ENCODE results near the gene ACP6. TPM values are rescaled to one million over a fixed set of nuclear protein-coding genes. Genes with fewer than 3 reads are reported as not detected.

Gene ACP6
- total RNA-seq, 1 experiment from 2014 or later, result 14.4 TPM

DNA sequence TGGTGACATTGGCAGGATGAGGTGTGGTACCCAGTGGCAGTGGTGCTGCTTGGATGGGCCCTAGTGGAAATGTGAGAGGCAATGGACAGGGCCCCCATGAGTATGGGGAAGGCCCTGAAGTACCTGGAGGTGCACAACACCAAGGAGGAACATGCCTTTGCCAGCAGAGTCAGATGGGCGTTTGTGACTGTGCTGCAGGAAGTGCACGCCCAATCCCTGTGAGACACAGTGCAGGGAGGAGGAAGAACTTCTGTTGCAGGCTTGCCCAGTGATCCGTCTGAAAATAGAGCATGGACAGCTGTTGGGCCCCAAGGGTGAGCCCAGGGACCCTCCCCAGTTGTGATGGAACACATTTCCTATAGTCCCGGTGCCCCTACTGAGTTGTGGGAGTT, 47.4 kb upstream of the ACP6 start:
- no peak for TF ChIP-seq EZH2 (IDR thresholded peaks at IDR 0.05; ENCODE audit: borderline replicate concordance, low read depth, low read length, poor library complexity, severe bottlenecking)
- TF ChIP-seq, protein P1, sequence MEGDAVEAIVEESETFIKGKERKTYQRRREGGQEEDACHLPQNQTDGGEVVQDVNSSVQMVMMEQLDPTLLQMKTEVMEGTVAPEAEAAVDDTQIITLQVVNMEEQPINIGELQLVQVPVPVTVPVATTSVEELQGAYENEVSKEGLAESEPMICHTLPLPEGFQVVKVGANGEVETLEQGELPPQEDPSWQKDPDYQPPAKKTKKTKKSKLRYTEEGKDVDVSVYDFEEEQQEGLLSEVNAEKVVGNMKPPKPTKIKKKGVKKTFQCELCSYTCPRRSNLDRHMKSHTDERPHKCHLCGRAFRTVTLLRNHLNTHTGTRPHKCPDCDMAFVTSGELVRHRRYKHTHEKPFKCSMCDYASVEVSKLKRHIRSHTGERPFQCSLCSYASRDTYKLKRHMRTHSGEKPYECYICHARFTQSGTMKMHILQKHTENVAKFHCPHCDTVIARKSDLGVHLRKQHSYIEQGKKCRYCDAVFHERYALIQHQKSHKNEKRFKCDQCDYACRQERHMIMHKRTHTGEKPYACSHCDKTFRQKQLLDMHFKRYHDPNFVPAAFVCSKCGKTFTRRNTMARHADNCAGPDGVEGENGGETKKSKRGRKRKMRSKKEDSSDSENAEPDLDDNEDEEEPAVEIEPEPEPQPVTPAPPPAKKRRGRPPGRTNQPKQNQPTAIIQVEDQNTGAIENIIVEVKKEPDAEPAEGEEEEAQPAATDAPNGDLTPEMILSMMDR (conservative IDR thresholded peaks at IDR 0.05; ENCODE audit: low read depth, low read length), result no peak
- Histone ChIP-seq H3K27me3 (replicated peaks; ENCODE audit: insufficient read depth, low read depth, low read length, poor library complexity) (peaks cover 12% of the 10 kb centered on the region), H3K27ac (ENCODE audit: low read depth, low read length, poor library complexity, severe bottlenecking) (no peak overlapping the region), H3K36me3 (ENCODE audit: insufficient read depth, low read length, poor library complexity, severe bottlenecking) (no peaks in the 10 kb centered on the region), H3K4me3 (ENCODE audit: low read depth, low read length, poor library complexity, severe bottlenecking) (no peak overlapping the region), H3K9me3 (ENCODE audit: low read depth, low read length, poor library complexity, severe bottlenecking) (no peaks in the 10 kb centered on the region), H3K4me1 (ENCODE audit: insufficient read depth, low read length, poor library complexity, severe bottlenecking) (no peaks in the 10 kb centered on the region)
- no peak for DNase-seq (ENCODE audit: low spot score)
- intact Hi-C loops (cut with micrococcal nuclease; ENCODE audit: unreplicated experiment), result no loop called here
- CTCF ChIA-PET, result no interaction called here
- BruUV-seq (replicated peaks), result no TSS peak
- POLR2A ChIA-PET (ENCODE audit: low non-redundant PET), result no interaction called here

DNA sequence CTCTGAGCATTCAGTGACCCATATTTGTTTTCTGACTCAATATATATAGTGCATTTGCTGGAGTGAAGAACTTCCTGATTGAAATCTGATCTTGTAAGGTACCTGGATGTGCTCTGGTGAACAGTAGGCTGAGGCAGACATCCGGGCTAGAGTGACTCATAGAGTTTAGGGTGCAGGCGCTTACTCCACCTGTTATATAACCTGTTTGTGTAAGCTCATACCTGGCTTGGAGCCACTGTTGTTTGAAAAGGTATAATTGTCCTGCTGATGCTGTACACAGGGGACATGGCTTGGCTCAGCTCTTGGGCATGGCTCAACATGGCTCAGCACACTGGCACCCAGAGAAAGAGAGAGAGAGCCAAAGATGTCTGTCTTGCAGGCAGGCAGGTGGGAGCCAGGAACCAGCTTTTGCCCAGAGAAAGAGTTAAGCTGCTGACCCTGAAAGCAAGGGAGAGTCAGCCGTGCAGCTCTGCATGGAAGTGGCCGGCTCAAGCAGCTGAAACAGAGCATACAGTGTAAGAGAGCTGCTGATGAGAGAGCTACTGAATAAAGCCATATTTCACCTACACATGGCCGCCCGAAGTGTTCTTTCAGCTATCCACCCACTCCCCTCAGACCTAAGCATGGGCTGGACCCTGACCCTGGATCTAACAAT, 46.9 kb upstream of the ACP6 start:
- ChIA-PET POLR2A (ENCODE audit: low non-redundant PET) (no interaction called here), CTCF (no interaction called here)
- intact Hi-C loops (cut with micrococcal nuclease; ENCODE audit: unreplicated experiment), result no loop called here
- BruUV-seq (replicated peaks), result no TSS peak
- no peak for DNase-seq (ENCODE audit: low spot score)
- H3K4me1 ChIP-seq (ENCODE audit: insufficient read depth, low read length, poor library complexity, severe bottlenecking), result no peaks in the 10 kb centered on the region
- H3K27me3 ChIP-seq (replicated peaks; ENCODE audit: insufficient read depth, low read depth, low read length, poor library complexity), result peaks cover 12% of the 10 kb centered on the region
- no peak overlapping the region for H3K4me3 ChIP-seq (ENCODE audit: low read depth, low read length, poor library complexity, severe bottlenecking)
- H3K9me3 ChIP-seq (ENCODE audit: low read depth, low read length, poor library complexity, severe bottlenecking), result no peaks in the 10 kb centered on the region
- no peak overlapping the region for H3K27ac ChIP-seq (ENCODE audit: low read depth, low read length, poor library complexity, severe bottlenecking)
- TF ChIP-seq, protein P1 (conservative IDR thresholded peaks at IDR 0.05; ENCODE audit: low read depth, low read length), result no peak
- TF ChIP-seq EZH2 (IDR thresholded peaks at IDR 0.05; ENCODE audit: borderline replicate concordance, low read depth, low read length, poor library complexity, severe bottlenecking), result no peak
- no peaks in the 10 kb centered on the region for H3K36me3 ChIP-seq (ENCODE audit: insufficient read depth, low read length, poor library complexity, severe bottlenecking)

DNA sequence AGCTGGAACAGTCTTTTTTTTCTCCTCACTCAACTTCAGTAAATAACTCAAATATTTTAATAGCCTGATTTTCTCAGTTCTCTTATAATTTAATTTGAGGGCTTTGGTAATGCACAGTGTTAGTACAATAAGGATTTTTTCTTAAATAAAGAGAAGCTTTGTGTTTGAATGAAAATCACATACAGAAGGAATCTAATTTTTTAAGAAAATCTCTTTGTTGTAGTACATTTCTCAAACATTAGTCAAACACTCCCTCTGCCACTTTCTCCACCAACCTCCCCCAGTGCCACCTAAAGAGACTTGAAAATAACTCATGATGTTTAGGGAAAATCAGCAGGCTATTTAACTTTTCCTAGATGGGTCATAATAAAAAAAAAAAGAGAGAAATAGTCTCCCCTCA, 42.3 kb upstream of the ACP6 start:
- POLR2A ChIA-PET (ENCODE audit: low non-redundant PET), result no interaction called here
- intact Hi-C loops (cut with micrococcal nuclease; ENCODE audit: unreplicated experiment), result no loop called here
- BruUV-seq (replicated peaks), result no TSS peak
- no peaks in the 10 kb centered on the region for H3K9me3 ChIP-seq (ENCODE audit: low read depth, low read length, poor library complexity, severe bottlenecking)
- TF ChIP-seq, protein P1 (conservative IDR thresholded peaks at IDR 0.05; ENCODE audit: low read depth, low read length), result no peak
- no peak for TF ChIP-seq EZH2 (IDR thresholded peaks at IDR 0.05; ENCODE audit: borderline replicate concordance, low read depth, low read length, poor library complexity, severe bottlenecking)
- CTCF ChIA-PET, result no interaction called here
- H3K36me3 ChIP-seq (ENCODE audit: insufficient read depth, low read length, poor library complexity, severe bottlenecking), result no peaks in the 10 kb centered on the region
- no peak overlapping the region for H3K4me3 ChIP-seq (ENCODE audit: low read depth, low read length, poor library complexity, severe bottlenecking)
- no peaks in the 10 kb centered on the region for H3K4me1 ChIP-seq (ENCODE audit: insufficient read depth, low read length, poor library complexity, severe bottlenecking)
- H3K27ac ChIP-seq (ENCODE audit: low read depth, low read length, poor library complexity, severe bottlenecking), result no peak overlapping the region
- peaks cover 12% of the 10 kb centered on the region for H3K27me3 ChIP-seq (replicated peaks; ENCODE audit: insufficient read depth, low read depth, low read length, poor library complexity)
- no peak for DNase-seq (ENCODE audit: low spot score)
